ENCODE measurements around the gene SLC7A7. TPM values are rescaled to one million over a fixed set of nuclear protein-coding genes. Genes with fewer than 3 reads are reported as not detected.
A peak's percentile ranks its signal among the peaks of the same experiment; 100 is the strongest.

Gene SLC7A7
- total and polyA plus RNA-seq, 12 donors: 4.0 to 30.5 (median 17.7) TPM

- Histone ChIP-seq H3K9me3 (replicated peaks in 1 of 3) (no peaks in the 10 kb centered on the region), H3K36me3 (replicated peaks in 1 of 2) (no peaks in the 10 kb centered on the region), H3K4me3 (peak overlapping the region in 1 of 4 donors; percentile 42), H3K27me3 (no peaks in the 10 kb centered on the region), H3K4me1 (replicated peaks in 1 of 2) (peaks cover 0 to 26% of the 10 kb centered on the region in 2 donors), H3K27ac (peak overlapping the region in 1 of 5 donors; percentile 18)
- no peak for DNase-seq
- WGBS, 4 donors: 56 to 74% (median 64%) methylated on average over 17 to 32 of the region's 32 CpGs
- TF ChIP-seq CTCF (IDR thresholded peaks at IDR 0.05) (no peak), POLR2A (IDR thresholded peaks at IDR 0.05) (no peak)
- intact Hi-C loops (cut with DNase I): loop anchor here (5.0 to 10.0 kb wide), 2 partner anchors 35 to 267 kb away; no protein-coding TSS in a partner anchor
These were observed 6.9 kb upstream of the SLC7A7 start for GRCh38 chr14:22822016-22822570.

- H3K36me3 ChIP-seq (replicated peaks in 1 of 2): no peaks in the 10 kb centered on the region
- no peaks in the 10 kb centered on the region for H3K27me3 ChIP-seq
- intact Hi-C loops (cut with DNase I): loop anchor here (5.0 to 10.0 kb wide), 2 partner anchors 36 to 267 kb away; no protein-coding TSS in a partner anchor
- no peak overlapping the region for H3K27ac ChIP-seq
- no peaks in the 10 kb centered on the region for H3K9me3 ChIP-seq (replicated peaks in 1 of 3)
- no peak for DNase-seq
- peaks cover 0 to 26% of the 10 kb centered on the region in 2 donors for H3K4me1 ChIP-seq (replicated peaks in 1 of 2)
- TF ChIP-seq CTCF (IDR thresholded peaks at IDR 0.05): no peak
- no peak for TF ChIP-seq POLR2A (IDR thresholded peaks at IDR 0.05)
- no peak overlapping the region for H3K4me3 ChIP-seq
- WGBS, 4 donors: 80 to 90% (median 85%) methylated on average over 24 of the region's 24 CpGs
These were observed 6.2 kb upstream of the SLC7A7 start for GRCh38 chr14:22821193-22822015.

GRCh38 chr14:22820731-22821130 lies 5.5 kb upstream of the SLC7A7 start:
- Histone ChIP-seq H3K27me3 (no peaks in the 10 kb centered on the region), H3K27ac (no peak overlapping the region), H3K4me3 (no peak overlapping the region), H3K36me3 (replicated peaks in 1 of 2) (no peaks in the 10 kb centered on the region), H3K4me1 (replicated peaks in 1 of 2) (peaks cover 0 to 26% of the 10 kb centered on the region in 2 donors), H3K9me3 (replicated peaks in 1 of 3) (no peaks in the 10 kb centered on the region)
- intact Hi-C loops (cut with DNase I): loop anchor here (5.0 to 10.0 kb wide), 2 partner anchors 37 to 266 kb away; no protein-coding TSS in a partner anchor
- DNase-seq: no peak
- TF ChIP-seq CTCF (IDR thresholded peaks at IDR 0.05) (no peak), POLR2A (IDR thresholded peaks at IDR 0.05) (no peak)
- WGBS, 4 donors: 83 to 94% (median 83%) methylated on average over 1 of the region's 1 CpG
